ENCODE data around the gene ZNF708.
"Not testable (repeated sequence)": the region's sequence is repeated elsewhere in the genome, so short reads cannot be mapped to it uniquely, and the experiment has no call there.

Gene ZNF708

GRCh38 chr19:21259421-21260124, 69.6 kb downstream of the ZNF708 start:
- DNase-seq: not testable (repeated sequence)

GRCh38 chr19:21256722-21257121, 72.5 kb downstream of the ZNF708 start:
- no peak for DNase-seq
